HAP-1 (cell line): ENCODE measurements around the gene C5AR1.
"Not testable (repeated sequence)": the region's sequence is repeated elsewhere in the genome, so short reads cannot be mapped to it uniquely, and the experiment has no call there.

Experiments
- DNase-seq, 2 experiments: peaks; one replicate each; pipeline ENCODE4 v3.0.0-alpha.2; 2016 to 2020; ENCODE audit warnings: low spot score in 2 of 2
- H3K27me3 ChIP-seq: fragments of 250-450 bp; sonication (Bioruptor Pico); 2 replicates; pipeline ENCODE4 v1.5.1; 2020; ENCODE audit warnings: low read depth, mild to moderate bottlenecking, moderate library complexity
- H3K36me3 ChIP-seq: fragments of 250-450 bp; sonication (Bioruptor Pico); replicated peaks from 2 replicates; pipeline ENCODE4 v1.5.1; 2020; ENCODE audit warnings: mild to moderate bottlenecking
- H3K4me1 ChIP-seq: fragments of 250-450 bp; sonication (Bioruptor Pico); 2 replicates; pipeline ENCODE4 v1.5.1; 2020; ENCODE audit warnings: mild to moderate bottlenecking
- H3K4me3 ChIP-seq: fragments of 250-450 bp; sonication (Bioruptor Pico); 2 replicates; pipeline ENCODE4 v1.5.1; 2020; ENCODE audit warnings: mild to moderate bottlenecking, moderate library complexity
- H3K9me3 ChIP-seq: fragments of 250-450 bp; sonication (Bioruptor Pico); 2 replicates; pipeline ENCODE4 v1.5.1; 2020; ENCODE audit warnings: mild to moderate bottlenecking, moderate library complexity
- in situ Hi-C: fragments of 300-500 bp; cut with MboI; formaldehyde crosslinking; loops from 3 replicates; pipeline ENCODE4 v1.14.3; 2020; ENCODE audit warnings: low sequenced_read_pairs, inconsistent platforms, mixed read lengths

The C5AR1 gene

DNA sequence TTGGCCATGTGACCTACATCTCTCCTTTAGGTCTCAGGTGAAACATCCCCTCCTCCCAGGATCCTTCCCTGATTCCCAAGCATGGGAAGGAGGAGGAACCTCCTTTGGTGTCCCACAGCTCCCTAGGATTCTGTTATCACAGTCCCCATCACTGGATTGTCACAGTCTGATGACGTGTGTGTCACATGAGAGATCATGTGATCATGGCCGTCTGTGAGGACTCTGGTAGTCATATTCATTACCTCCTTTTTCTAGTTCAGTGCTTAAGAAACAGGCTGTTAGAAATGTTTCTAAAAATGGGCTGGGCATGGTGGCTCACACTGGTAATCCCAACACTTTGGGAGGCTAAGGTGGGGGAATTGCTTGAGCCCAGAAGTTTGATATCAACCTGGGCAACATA is 42.4 kb downstream of the C5AR1 start:
- in situ Hi-C loops: no loop called here
- Histone ChIP-seq H3K9me3 (no peaks in the 10 kb centered on the region), H3K4me3 (no peak overlapping the region), H3K4me1 (peaks cover 8% of the 10 kb centered on the region), H3K27me3 (no peaks in the 10 kb centered on the region), H3K36me3 (peaks cover 53% of the 10 kb centered on the region)
- no peak for DNase-seq

DNA sequence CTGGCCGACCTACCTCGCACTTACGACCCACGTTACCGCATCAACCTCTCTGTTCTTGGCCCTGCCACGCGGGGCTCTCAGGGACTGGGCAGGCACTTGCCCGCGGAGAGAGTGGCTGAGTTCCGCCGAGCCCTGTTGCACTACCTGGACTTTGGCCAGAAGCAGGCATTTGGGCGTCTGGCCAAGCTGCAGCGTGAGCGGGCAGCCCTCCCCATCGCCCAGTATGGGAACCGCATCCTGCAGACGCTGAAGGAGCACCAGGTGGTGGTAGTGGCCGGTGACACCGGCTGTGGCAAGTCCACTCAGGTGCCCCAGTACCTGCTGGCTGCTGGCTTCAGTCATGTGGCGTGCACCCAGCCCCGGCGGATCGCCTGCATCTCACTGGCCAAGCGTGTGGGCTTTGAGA is 43.6 kb downstream of the C5AR1 start:
- in situ Hi-C loops: no loop called here
- no peaks in the 10 kb centered on the region for H3K27me3 ChIP-seq
- peaks cover 8% of the 10 kb centered on the region for H3K4me1 ChIP-seq
- no peak for DNase-seq
- peaks cover 65% of the 10 kb centered on the region for H3K36me3 ChIP-seq
- no peaks in the 10 kb centered on the region for H3K9me3 ChIP-seq
- H3K4me3 ChIP-seq: no peak overlapping the region

- H3K9me3 ChIP-seq: no peaks in the 10 kb centered on the region
- no peak overlapping the region for H3K4me3 ChIP-seq
- H3K27me3 ChIP-seq: no peaks in the 10 kb centered on the region
- no peak for DNase-seq
- in situ Hi-C loops: no loop called here
- H3K4me1 ChIP-seq: no peaks in the 10 kb centered on the region
- H3K36me3 ChIP-seq: peaks cover 96% of the 10 kb centered on the region
Measured at GRCh38 chr19:47356900-47357299, 47.2 kb downstream of the C5AR1 start.

- peaks cover 93% of the 10 kb centered on the region for H3K36me3 ChIP-seq
- no peaks in the 10 kb centered on the region for H3K9me3 ChIP-seq
- H3K4me3 ChIP-seq: no peak overlapping the region
- no peaks in the 10 kb centered on the region for H3K4me1 ChIP-seq
- DNase-seq: peak in 1 of 2 experiments; percentile 36
- in situ Hi-C loops: no loop called here
- no peaks in the 10 kb centered on the region for H3K27me3 ChIP-seq
Measured at GRCh38 chr19:47357788-47358680, 48.4 kb downstream of the C5AR1 start.

- H3K36me3 ChIP-seq: peaks cover 90% of the 10 kb centered on the region
Measured at GRCh38 chr19:47358936-47359335, 49.3 kb downstream of the C5AR1 start.

DNA sequence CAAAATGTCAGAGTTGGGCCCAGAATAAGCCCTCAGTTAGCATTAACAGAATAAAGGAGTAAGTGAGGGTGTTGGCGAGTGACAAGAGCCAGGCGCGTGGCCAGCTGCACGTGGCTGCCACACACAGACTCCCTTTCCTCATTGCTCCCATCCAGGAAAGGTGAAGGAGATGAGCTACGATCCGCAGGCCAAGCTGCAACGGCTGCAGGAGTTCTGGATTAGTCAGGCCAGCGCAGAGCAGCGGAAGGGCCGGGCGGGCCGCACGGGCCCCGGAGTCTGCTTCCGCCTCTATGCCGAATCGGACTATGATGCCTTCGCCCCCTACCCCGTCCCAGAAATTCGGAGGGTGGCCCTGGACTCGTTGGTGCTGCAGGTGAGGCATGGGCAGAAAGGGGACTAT is 52.7 kb downstream of the C5AR1 start:
- no peak overlapping the region for H3K4me3 ChIP-seq
- no peaks in the 10 kb centered on the region for H3K9me3 ChIP-seq
- H3K36me3 ChIP-seq: peaks cover 85% of the 10 kb centered on the region
- no peaks in the 10 kb centered on the region for H3K27me3 ChIP-seq
- DNase-seq: no peak
- in situ Hi-C loops: no loop called here
- H3K4me1 ChIP-seq: no peaks in the 10 kb centered on the region

More at GRCh38 chr19:47358936-47359335, 49.3 kb downstream of the C5AR1 start:
- in situ Hi-C loops: no loop called here
- H3K4me1 ChIP-seq: no peaks in the 10 kb centered on the region
- no peak for DNase-seq
- no peaks in the 10 kb centered on the region for H3K27me3 ChIP-seq
- no peak overlapping the region for H3K4me3 ChIP-seq
- H3K9me3 ChIP-seq: no peaks in the 10 kb centered on the region

DNA sequence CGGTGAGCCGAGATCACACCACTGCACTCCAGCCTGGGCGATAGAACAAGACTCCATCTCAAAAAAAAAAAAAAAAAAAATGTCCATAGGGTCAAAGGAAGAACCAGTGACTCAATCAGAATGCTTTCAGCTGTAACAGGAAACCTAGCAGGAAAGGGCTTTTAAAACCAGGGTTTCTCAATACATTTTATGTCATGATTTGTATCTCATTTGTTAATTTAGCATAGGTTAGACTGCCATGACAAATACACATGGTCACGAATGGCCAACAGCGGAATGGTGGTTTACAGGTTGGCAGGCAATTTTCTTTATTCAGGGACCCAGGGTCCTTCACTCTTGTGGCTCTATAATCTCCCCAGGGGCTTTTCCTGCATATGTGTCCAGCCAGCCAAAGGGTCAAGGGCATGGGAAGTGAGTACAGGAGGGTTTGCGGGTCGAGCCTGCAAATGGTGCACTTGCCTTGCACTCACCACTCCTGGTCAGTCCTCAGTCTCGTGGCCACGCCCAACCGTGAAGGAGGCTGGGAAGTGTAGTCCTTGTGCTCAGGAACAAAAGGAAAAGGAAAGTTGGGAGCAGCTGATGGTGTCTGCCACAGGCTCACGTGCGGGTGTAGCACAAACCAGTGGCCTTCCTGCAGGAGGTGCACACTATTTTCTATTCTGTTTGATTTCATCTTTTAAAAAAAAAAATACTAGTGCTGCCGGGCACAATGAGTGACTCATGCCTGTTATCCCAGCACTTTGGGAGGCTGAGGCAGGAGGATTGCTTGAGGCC is 54.3 kb downstream of the C5AR1 start:
- H3K4me1 ChIP-seq: no peaks in the 10 kb centered on the region
- peak in 1 of 2 experiments; percentile 41 for DNase-seq
- peaks cover 73% of the 10 kb centered on the region for H3K36me3 ChIP-seq
- H3K9me3 ChIP-seq: no peaks in the 10 kb centered on the region
- H3K4me3 ChIP-seq: no peak overlapping the region
- no peaks in the 10 kb centered on the region for H3K27me3 ChIP-seq
- in situ Hi-C loops: no loop called here

DNA sequence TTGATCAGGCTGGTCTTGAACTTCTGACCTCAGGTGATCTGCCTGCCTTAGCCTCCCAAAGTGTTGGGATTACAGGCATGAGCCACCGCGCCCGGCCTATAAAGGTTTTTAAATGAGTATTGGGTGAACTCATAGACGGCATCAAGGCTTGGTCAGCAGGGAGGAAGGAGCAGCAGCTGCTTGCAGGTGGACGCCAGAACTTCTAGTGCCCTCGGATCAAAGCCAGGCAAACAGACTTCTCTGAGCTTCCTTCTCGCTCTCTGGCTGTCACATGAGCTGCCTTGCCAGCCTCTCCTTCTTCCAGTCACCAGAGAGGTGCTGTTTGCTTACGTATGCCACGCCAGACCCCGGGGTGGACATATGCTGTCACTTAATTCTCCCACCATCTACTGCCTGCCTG is 55.8 kb downstream of the C5AR1 start:
- peaks cover 74% of the 10 kb centered on the region for H3K36me3 ChIP-seq
- in situ Hi-C loops, H3K27me3 ChIP-seq, H3K4me1 ChIP-seq, H3K9me3 ChIP-seq, H3K4me3 ChIP-seq, DNase-seq: not testable (repeated sequence)

GRCh38 chr19:47370045-47370611 is 60.5 kb downstream of the C5AR1 start:
- H3K4me1 ChIP-seq: no peaks in the 10 kb centered on the region
- peaks cover 73% of the 10 kb centered on the region for H3K36me3 ChIP-seq
- H3K9me3 ChIP-seq: no peaks in the 10 kb centered on the region
- no peaks in the 10 kb centered on the region for H3K27me3 ChIP-seq
- no peak for DNase-seq
- in situ Hi-C loops: no loop called here
- no peak overlapping the region for H3K4me3 ChIP-seq

- Histone ChIP-seq H3K36me3 (peaks cover 75% of the 10 kb centered on the region), H3K27me3 (no peaks in the 10 kb centered on the region), H3K4me1 (no peaks in the 10 kb centered on the region), H3K9me3 (no peaks in the 10 kb centered on the region), H3K4me3 (no peak overlapping the region)
- in situ Hi-C loops: no loop called here
- no peak for DNase-seq
Measured at GRCh38 chr19:47371261-47371660, 61.6 kb downstream of the C5AR1 start.
